CD4-positive, alpha-beta memory T cell (primary cell): ENCODE measurements around the gene VPS54. TPM values are rescaled to one million over a fixed set of nuclear protein-coding genes. Genes with fewer than 3 reads are reported as not detected.

Source experiments
- CTCF ChIA-PET: fragments of 350-600 bp; sonication (Branson Sonifier 250); formaldehyde crosslinking; loops from one replicate; lab custom pipeline; 2021; ENCODE audit warnings: inconsistent platforms; ENCODE audit not compliant: partially characterized antibody; lab: Charles Lee
- POLR2A ChIA-PET: fragments of 350-600 bp; sonication (Branson Sonifier 250); formaldehyde crosslinking; loops from one replicate; lab custom pipeline; 2021; ENCODE audit not compliant: partially characterized antibody; lab: Charles Lee
- DNase-seq, 5 donors: peaks; one replicate each; pipeline versions ENCODE4 v3.0.0 to v3.0.0-alpha.2; 2020 to 2022; ENCODE audit warnings: mixed read lengths in 1 of 5
- H3K27ac ChIP-seq: one replicate; pipeline ENCODE4 v1.7.0; 2013; ENCODE audit warnings: low read depth, low read length
- H3K27me3 ChIP-seq: 2 replicates; pipeline ENCODE4 v1.7.0; 2013; ENCODE audit warnings: mild to moderate bottlenecking, low read length, moderate library complexity; ENCODE audit not compliant: insufficient read depth
- H3K36me3 ChIP-seq: 2 replicates; pipeline ENCODE4 v1.7.0; 2013; ENCODE audit warnings: mild to moderate bottlenecking, low read length, moderate library complexity; ENCODE audit not compliant: insufficient read depth
- H3K4me1 ChIP-seq: 2 replicates; pipeline ENCODE4 v1.7.0; 2013; ENCODE audit warnings: mild to moderate bottlenecking, low read length, moderate library complexity; ENCODE audit not compliant: insufficient read depth
- H3K4me3 ChIP-seq, 2 donors: one replicate each; pipeline ENCODE4 v1.7.0; 2013; ENCODE audit warnings: low read length in 2 of 2, mild to moderate bottlenecking in 1 of 2
- H3K9me3 ChIP-seq, 2 donors: one replicate each; pipeline ENCODE4 v1.7.0; 2013; ENCODE audit warnings: low read length in 2 of 2, control low read depth in 1 of 2; ENCODE audit not compliant: control insufficient read depth in 1 of 2
- H3K27ac Mint-ChIP-seq, 7 donors: one replicate each; pipeline ENCODE4 v1.8.0; 2020 to 2021; ENCODE audit warnings: mixed read lengths in 7 of 7, mild to moderate bottlenecking in 6 of 7, inconsistent platforms in 3 of 7, moderate library complexity in 3 of 7
- H3K27me3 Mint-ChIP-seq, 2 donors: one replicate each; pipeline ENCODE4 v1.8.0; 2020 to 2021; ENCODE audit warnings: mixed read lengths in 2 of 2
- H3K36me3 Mint-ChIP-seq, 2 donors: one replicate each; pipeline ENCODE4 v1.8.0; 2020 to 2021; ENCODE audit warnings: mixed read lengths in 2 of 2, inconsistent platforms in 1 of 2, mild to moderate bottlenecking in 1 of 2
- H3K4me1 Mint-ChIP-seq, 4 donors: one replicate each; pipeline ENCODE4 v1.8.0; 2020 to 2021; ENCODE audit warnings: mixed read lengths in 4 of 4, mild to moderate bottlenecking in 1 of 4
- H3K4me3 Mint-ChIP-seq, 8 donors: one replicate each; pipeline ENCODE4 v1.8.0; 2020 to 2021; ENCODE audit warnings: mixed read lengths in 8 of 8, mild to moderate bottlenecking in 7 of 8, moderate library complexity in 6 of 8, inconsistent platforms in 3 of 8
- H3K9me3 Mint-ChIP-seq, 8 donors: one replicate each; pipeline ENCODE4 v1.8.0; 2020 to 2021; ENCODE audit warnings: mixed read lengths in 8 of 8, mild to moderate bottlenecking in 5 of 8, inconsistent platforms in 3 of 8, moderate library complexity in 1 of 8
- intact Hi-C: fragments of 100-400 bp; cut with micrococcal nuclease; formaldehyde crosslinking; loops from one replicate; pipeline ENCODE4 v1.15.1; 2023
- polyA plus RNA-seq, 2 donors: library from polyadenylated mRNA; unstranded; fragments of 300-500 nt; fragmentation: Illumina TruSeq; gene quantifications; one replicate each; pipeline ENCODE4 v1.2.3, GENCODE V29; 2021
- total RNA-seq, 2 experiments: library from RNA; stranded (reverse); gene quantifications; one replicate each; pipeline ENCODE4 v1.2.3, GENCODE V29; 2021

The VPS54 gene
- total and polyA plus RNA-seq, 4 experiments from 2014 or later: 4.0 to 16.4 (median 12.2) TPM

- Mint-ChIP-seq H3K27ac (peak overlapping the region in 2 of 7 donors; percentile 7 to 27), H3K36me3 (peaks cover 35 to 76% of the 10 kb centered on the region in 2 donors), H3K4me1 (peaks cover 0 to 11% (median 1%) of the 10 kb centered on the region in 4 donors), H3K9me3 (peaks cover 0 to 2% (median 0%) of the 10 kb centered on the region in 8 donors), H3K27me3 (no peaks in the 10 kb centered on the region), H3K4me3 (no peak overlapping the region)
- no peaks in the 10 kb centered on the region for H3K9me3 ChIP-seq
- peaks cover 34% of the 10 kb centered on the region for H3K36me3 ChIP-seq
- no peak for DNase-seq
- POLR2A ChIA-PET: no interaction called here
- CTCF ChIA-PET: interaction anchor here (2.3 kb wide), 1 partner anchor 192 kb away, joined by 9 read pairs; no protein-coding TSS in a partner anchor
- H3K4me1 ChIP-seq: no peaks in the 10 kb centered on the region
- H3K4me3 ChIP-seq: no peak overlapping the region
- intact Hi-C loops: no loop called here
- H3K27me3 ChIP-seq: no peaks in the 10 kb centered on the region
- H3K27ac ChIP-seq: no peak overlapping the region
These were observed 127.7 kb downstream of the VPS54 start for GRCh38 chr2:63891488-63892030.

- intact Hi-C loops: no loop called here
- Histone ChIP-seq H3K4me1 (no peaks in the 10 kb centered on the region), H3K36me3 (peaks cover 39% of the 10 kb centered on the region), H3K4me3 (no peak overlapping the region), H3K27me3 (no peaks in the 10 kb centered on the region), H3K27ac (no peak overlapping the region), H3K9me3 (no peaks in the 10 kb centered on the region)
- DNase-seq: no peak
- ChIA-PET POLR2A (no interaction called here), CTCF (interaction anchor here (1.0 to 1.6 kb wide), 4 partner anchors 9 to 192 kb away, joined by 4 read pairs; no protein-coding TSS in a partner anchor)
- Mint-ChIP-seq H3K27me3 (no peaks in the 10 kb centered on the region), H3K4me3 (no peak overlapping the region), H3K9me3 (peaks cover 0 to 2% (median 0%) of the 10 kb centered on the region in 8 donors), H3K4me1 (peaks cover 0 to 11% (median 1%) of the 10 kb centered on the region in 4 donors), H3K27ac (peak overlapping the region in 4 of 7 donors; percentile 24 to 53 (median 30)), H3K36me3 (peaks cover 38 to 75% of the 10 kb centered on the region in 2 donors)
These were observed 128.6 kb downstream of the VPS54 start for GRCh38 chr2:63890678-63891077.

GRCh38 chr2:63888490-63889402 lies 130.5 kb downstream of the VPS54 start:
- Mint-ChIP-seq H3K4me3 (no peak overlapping the region), H3K36me3 (peaks cover 43 to 78% of the 10 kb centered on the region in 2 donors), H3K27me3 (no peaks in the 10 kb centered on the region), H3K27ac (peak overlapping the region in 6 of 7 donors; percentile 5 to 82 (median 41)), H3K9me3 (peaks cover 0 to 2% (median 0%) of the 10 kb centered on the region in 8 donors), H3K4me1 (peaks cover 0 to 10% (median 1%) of the 10 kb centered on the region in 4 donors)
- H3K4me3 ChIP-seq: no peak overlapping the region
- H3K27me3 ChIP-seq: no peaks in the 10 kb centered on the region
- CTCF ChIA-PET: interaction anchor here (1.0 to 1.6 kb wide), 4 partner anchors 8 to 196 kb away, joined by 3 to 4 read pairs (median 4); no protein-coding TSS in a partner anchor
- H3K4me1 ChIP-seq: no peaks in the 10 kb centered on the region
- intact Hi-C loops: loop anchor here (1.0 kb wide), 1 partner anchor 196 kb away; no protein-coding TSS in a partner anchor
- POLR2A ChIA-PET: no interaction called here
- H3K36me3 ChIP-seq: peaks cover 47% of the 10 kb centered on the region
- no peak overlapping the region for H3K27ac ChIP-seq
- no peaks in the 10 kb centered on the region for H3K9me3 ChIP-seq
- peak in 4 of 5 donors; percentile 27 to 40 (median 33) for DNase-seq

- Histone ChIP-seq H3K4me3 (no peak overlapping the region), H3K27ac (no peak overlapping the region), H3K36me3 (peaks cover 54% of the 10 kb centered on the region), H3K9me3 (no peaks in the 10 kb centered on the region), H3K4me1 (no peaks in the 10 kb centered on the region), H3K27me3 (no peaks in the 10 kb centered on the region)
- intact Hi-C loops: loop anchor here (1.0 kb wide), 1 partner anchor 196 kb away; no protein-coding TSS in a partner anchor
- peak overlapping the region in 2 of 7 donors; percentile 19 to 44 for H3K27ac Mint-ChIP-seq
- ChIA-PET POLR2A (no interaction called here), CTCF (interaction anchor here (1.0 kb wide), 2 partner anchors 11 to 188 kb away, joined by 3 to 4 read pairs; no protein-coding TSS in a partner anchor)
- peaks cover 43 to 80% of the 10 kb centered on the region in 2 donors for H3K36me3 Mint-ChIP-seq
- peaks cover 0 to 2% (median 0%) of the 10 kb centered on the region in 8 donors for H3K9me3 Mint-ChIP-seq
- peaks cover 0 to 9% (median 2%) of the 10 kb centered on the region in 4 donors for H3K4me1 Mint-ChIP-seq
- no peak overlapping the region for H3K4me3 Mint-ChIP-seq
- no peak for DNase-seq
- H3K27me3 Mint-ChIP-seq: no peaks in the 10 kb centered on the region
These were observed 131.2 kb downstream of the VPS54 start for GRCh38 chr2:63888053-63888452.

GRCh38 chr2:63886445-63886844 lies 132.8 kb downstream of the VPS54 start:
- peak overlapping the region in 1 of 7 donors; percentile 42 for H3K27ac Mint-ChIP-seq

GRCh38 chr2:63882395-63883105 lies 136.7 kb downstream of the VPS54 start:
- no peak overlapping the region for H3K27ac ChIP-seq
- CTCF ChIA-PET: interaction anchor here (0.7 to 1.5 kb wide), 3 partner anchors 17 to 21 kb away, joined by 3 to 4 read pairs (median 4); no protein-coding TSS in a partner anchor
- H3K4me1 ChIP-seq: no peaks in the 10 kb centered on the region
- H3K36me3 Mint-ChIP-seq: peaks cover 27 to 56% of the 10 kb centered on the region in 2 donors
- H3K27me3 ChIP-seq: no peaks in the 10 kb centered on the region
- POLR2A ChIA-PET: no interaction called here
- H3K27me3 Mint-ChIP-seq: no peaks in the 10 kb centered on the region
- peaks cover 28% of the 10 kb centered on the region for H3K36me3 ChIP-seq
- no peak for DNase-seq
- H3K27ac Mint-ChIP-seq: peak overlapping the region; percentile 31 to 86 (median 66)
- H3K4me1 Mint-ChIP-seq: peaks cover 18 to 28% (median 23%) of the 10 kb centered on the region in 4 donors
- intact Hi-C loops: no loop called here
- H3K4me3 Mint-ChIP-seq: no peak overlapping the region
- H3K4me3 ChIP-seq: no peak overlapping the region
- no peaks in the 10 kb centered on the region for H3K9me3 Mint-ChIP-seq
- H3K9me3 ChIP-seq: no peaks in the 10 kb centered on the region

More at GRCh38 chr2:63886445-63886844, 132.8 kb downstream of the VPS54 start:
- no peak overlapping the region for H3K27ac ChIP-seq
- ChIA-PET POLR2A (no interaction called here), CTCF (interaction anchor here (0.8 kb wide), 1 partner anchor 193 kb away, joined by 4 read pairs; no protein-coding TSS in a partner anchor)
- H3K4me3 ChIP-seq: no peak overlapping the region
- Mint-ChIP-seq H3K9me3 (peaks cover 0 to 2% (median 0%) of the 10 kb centered on the region in 8 donors), H3K4me3 (no peak overlapping the region), H3K36me3 (peaks cover 42 to 82% of the 10 kb centered on the region in 2 donors), H3K4me1 (peaks cover 11 to 19% (median 14%) of the 10 kb centered on the region in 4 donors), H3K27me3 (no peaks in the 10 kb centered on the region)
- no peaks in the 10 kb centered on the region for H3K27me3 ChIP-seq
- H3K36me3 ChIP-seq: peaks cover 53% of the 10 kb centered on the region
- no peaks in the 10 kb centered on the region for H3K4me1 ChIP-seq
- DNase-seq: no peak
- intact Hi-C loops: no loop called here
- H3K9me3 ChIP-seq: no peaks in the 10 kb centered on the region
